Stimulated activated naive B cell treated with anti-CD40 and anti-IgM and Interleukin-4, amounts not matched to agents 10 μg/mL and 1 μg/mL and 100 μg/mL, for 72 hours (primary cell): Measurements from ENCODE around the gene SH3RF1.

Experiments used
- ATAC-seq, 2 donors: fragments of 150-1000 bp; cut with Tn5 transposase; replicated peaks; 2 replicates each; pipeline ENCODE4 v1.10.0; 2021; ENCODE audit warnings: moderate library complexity in 1 of 2
- DNase-seq: peaks from one replicate; pipeline ENCODE4 v3.0.0; 2021
- H3K27ac Mint-ChIP-seq: one replicate; pipeline ENCODE4 v1.8.0; 2022; ENCODE audit warnings: mild to moderate bottlenecking, mixed read lengths
- H3K27me3 Mint-ChIP-seq, 2 donors: one replicate each; pipeline ENCODE4 v1.8.0; 2022; ENCODE audit warnings: mixed read lengths in 2 of 2
- H3K36me3 Mint-ChIP-seq, 2 donors: one replicate each; pipeline ENCODE4 v1.8.0; 2022; ENCODE audit warnings: mixed read lengths in 2 of 2, mild to moderate bottlenecking in 1 of 2
- H3K4me1 Mint-ChIP-seq, 2 donors: one replicate each; pipeline ENCODE4 v1.8.0; 2022; ENCODE audit warnings: mixed read lengths in 2 of 2, mild to moderate bottlenecking in 1 of 2
- H3K4me3 Mint-ChIP-seq, 2 donors: one replicate each; pipeline ENCODE4 v1.8.0; 2022; ENCODE audit warnings: mild to moderate bottlenecking in 2 of 2, mixed read lengths in 2 of 2, moderate library complexity in 1 of 2
- H3K9me3 Mint-ChIP-seq, 2 donors: one replicate each; pipeline ENCODE4 v1.8.0; 2022; ENCODE audit warnings: mixed read lengths in 2 of 2, mild to moderate bottlenecking in 1 of 2

SH3RF1 gene

DNA sequence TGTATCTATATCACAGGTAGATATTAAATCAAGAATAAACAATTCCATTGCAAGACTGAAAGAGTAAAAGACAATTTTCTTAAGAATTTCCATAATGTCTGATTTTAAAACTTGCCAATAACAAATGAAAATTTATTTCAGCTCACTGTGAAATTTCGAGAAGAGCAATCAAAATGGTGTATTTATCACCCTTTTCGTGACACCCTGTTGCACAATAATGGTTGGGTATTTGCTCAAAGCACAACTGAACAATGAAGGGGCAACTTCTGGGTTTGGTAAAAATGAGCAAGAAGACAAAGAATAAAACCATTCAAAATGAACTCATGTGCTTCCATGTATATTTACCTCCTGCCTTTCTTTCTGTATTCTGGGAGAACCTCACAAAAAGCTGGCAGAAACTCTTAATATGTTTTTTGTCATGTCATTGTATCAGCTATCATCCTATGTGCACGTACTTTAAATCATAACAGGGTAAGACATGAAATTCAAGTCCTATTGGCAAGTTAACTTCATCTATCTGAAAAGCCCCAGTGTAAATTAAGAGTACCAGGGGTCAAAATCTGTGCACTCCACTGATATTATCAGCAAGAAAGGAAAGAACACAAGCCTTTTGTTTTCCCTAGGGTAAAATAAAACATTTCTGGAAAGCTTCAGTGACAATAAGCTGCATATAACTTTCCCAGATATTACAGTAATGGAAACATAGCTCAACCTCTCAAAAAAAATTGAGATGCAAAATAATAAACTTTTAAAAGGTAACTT lies 133.8 kb downstream of the SH3RF1 start:
- no peak for DNase-seq
- no peak for ATAC-seq
- no peak overlapping the region for H3K27ac Mint-ChIP-seq
- H3K4me1 Mint-ChIP-seq, result no peaks in the 10 kb centered on the region
- H3K36me3 Mint-ChIP-seq, result peaks cover 0 to 7% of the 10 kb centered on the region in 2 donors
- no peaks in the 10 kb centered on the region for H3K27me3 Mint-ChIP-seq
- no peaks in the 10 kb centered on the region for H3K9me3 Mint-ChIP-seq
- H3K4me3 Mint-ChIP-seq, result no peak overlapping the region

DNA sequence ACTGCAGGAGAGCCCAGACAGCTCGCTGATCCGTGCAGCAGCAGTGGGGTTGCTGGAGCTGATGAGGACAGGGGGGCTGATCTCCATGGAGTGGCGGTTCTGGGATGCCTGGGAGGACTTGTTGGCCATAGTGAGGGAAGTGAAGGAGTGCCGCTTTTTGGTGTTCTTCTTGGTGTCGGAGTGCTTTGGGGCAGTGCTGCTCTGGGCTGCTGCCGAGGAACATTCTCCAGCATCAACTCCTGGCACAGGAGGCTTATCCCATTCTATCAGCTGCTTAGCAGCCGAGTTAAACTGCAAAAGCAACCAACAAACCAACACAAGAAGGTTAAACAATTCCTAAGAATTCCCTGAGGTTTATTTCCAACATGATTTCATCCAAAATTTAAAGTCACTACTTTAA lies 134.4 kb downstream of the SH3RF1 start:
- no peak overlapping the region for H3K4me3 Mint-ChIP-seq
- ATAC-seq (no peak), DNase-seq (no peak)
- peaks cover 0 to 8% of the 10 kb centered on the region in 2 donors for H3K36me3 Mint-ChIP-seq
- no peaks in the 10 kb centered on the region for H3K4me1 Mint-ChIP-seq
- no peaks in the 10 kb centered on the region for H3K27me3 Mint-ChIP-seq
- peak overlapping the region; percentile 69 for H3K27ac Mint-ChIP-seq
- H3K9me3 Mint-ChIP-seq, result no peaks in the 10 kb centered on the region

DNA sequence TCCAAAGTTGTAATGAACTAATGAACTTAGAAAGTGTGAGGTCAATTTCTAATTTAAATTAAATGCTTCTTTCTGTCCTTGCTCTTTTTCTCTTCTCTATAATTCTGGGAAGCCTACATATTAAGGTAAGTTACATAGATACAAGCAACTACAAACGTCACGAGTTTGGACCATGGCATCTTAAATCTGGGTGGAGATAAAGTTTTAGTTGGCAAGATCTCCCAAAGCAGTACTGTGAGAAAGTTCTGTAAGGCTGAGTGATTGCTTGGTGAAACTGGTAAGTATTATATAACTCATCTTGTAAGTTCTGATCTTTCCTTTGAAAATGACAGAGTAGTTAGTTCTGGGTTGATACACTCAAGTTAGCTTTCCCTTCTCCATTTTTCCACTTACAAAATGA lies 135.0 kb downstream of the SH3RF1 start:
- Mint-ChIP-seq H3K27me3 (no peaks in the 10 kb centered on the region), H3K9me3 (no peaks in the 10 kb centered on the region), H3K4me3 (no peak overlapping the region)

DNA sequence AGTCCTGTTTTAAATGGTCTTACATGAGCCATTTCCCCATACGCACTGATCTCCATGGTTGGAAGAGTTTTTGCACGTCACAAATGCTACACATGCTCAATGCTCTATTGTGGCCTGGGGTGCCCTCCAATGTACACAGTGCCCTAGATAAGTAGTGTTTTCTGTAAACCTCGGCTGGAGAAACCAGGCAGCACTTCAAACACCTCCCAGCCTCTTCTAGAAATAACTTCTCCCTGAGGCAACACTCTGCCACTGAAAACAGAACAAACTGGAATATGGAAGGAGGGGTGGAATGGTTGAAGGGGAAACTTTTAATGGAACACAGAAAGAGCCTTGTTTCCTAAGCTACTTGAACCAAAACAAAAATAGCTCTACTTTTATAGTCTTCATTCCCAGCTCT lies 136.8 kb downstream of the SH3RF1 start:
- Mint-ChIP-seq H3K27me3 (no peaks in the 10 kb centered on the region), H3K27ac (no peak overlapping the region), H3K36me3 (peaks cover 0 to 8% of the 10 kb centered on the region in 2 donors), H3K4me3 (no peak overlapping the region), H3K4me1 (no peaks in the 10 kb centered on the region), H3K9me3 (no peaks in the 10 kb centered on the region)
- no peak for DNase-seq
- ATAC-seq, result no peak

More for the DNA sequence above, 135.0 kb downstream of the SH3RF1 start:
- DNase-seq, result no peak
- peaks cover 0 to 8% of the 10 kb centered on the region in 2 donors for H3K36me3 Mint-ChIP-seq
- ATAC-seq, result no peak
- no peaks in the 10 kb centered on the region for H3K4me1 Mint-ChIP-seq
- H3K27ac Mint-ChIP-seq, result no peak overlapping the region

DNA sequence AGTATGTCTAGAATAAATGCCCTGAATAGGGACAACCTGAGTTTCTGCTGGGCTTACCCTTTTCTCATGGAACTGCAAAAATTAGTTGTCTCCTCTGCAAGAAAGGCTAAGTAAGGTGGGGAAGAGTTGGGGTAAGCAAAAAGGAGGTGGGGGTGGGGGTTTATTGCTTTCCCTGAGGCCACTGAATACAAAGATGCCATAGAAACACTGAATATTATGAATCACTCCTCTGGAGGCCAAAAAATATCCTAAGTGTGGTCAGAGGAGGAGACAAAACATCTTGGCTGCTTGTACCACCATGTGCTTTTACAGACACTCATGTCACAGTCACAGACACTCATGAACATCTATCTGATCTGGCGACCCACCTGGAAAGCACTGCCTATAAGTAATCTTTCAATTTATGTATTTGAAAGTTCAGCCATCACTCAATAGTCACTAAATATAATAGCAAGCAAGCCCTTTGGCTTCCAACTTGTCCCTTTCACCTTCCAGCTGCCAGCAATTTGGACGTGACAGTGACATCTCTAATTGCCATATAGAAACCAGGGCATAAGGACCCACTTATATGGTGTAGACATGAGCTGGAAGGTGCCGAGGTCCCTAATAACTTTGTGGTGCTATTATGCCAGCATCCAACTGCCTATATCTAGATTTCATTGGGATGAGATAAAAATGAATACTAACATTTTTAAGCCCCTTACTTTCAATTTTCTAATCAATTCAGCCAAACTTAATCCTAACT lies 138.0 kb downstream of the SH3RF1 start:
- Mint-ChIP-seq H3K4me1 (no peaks in the 10 kb centered on the region), H3K4me3 (no peak overlapping the region), H3K27ac (no peak overlapping the region), H3K36me3 (peaks cover 0 to 8% of the 10 kb centered on the region in 2 donors), H3K9me3 (no peaks in the 10 kb centered on the region), H3K27me3 (no peaks in the 10 kb centered on the region)
- ATAC-seq (no peak), DNase-seq (no peak)

DNA sequence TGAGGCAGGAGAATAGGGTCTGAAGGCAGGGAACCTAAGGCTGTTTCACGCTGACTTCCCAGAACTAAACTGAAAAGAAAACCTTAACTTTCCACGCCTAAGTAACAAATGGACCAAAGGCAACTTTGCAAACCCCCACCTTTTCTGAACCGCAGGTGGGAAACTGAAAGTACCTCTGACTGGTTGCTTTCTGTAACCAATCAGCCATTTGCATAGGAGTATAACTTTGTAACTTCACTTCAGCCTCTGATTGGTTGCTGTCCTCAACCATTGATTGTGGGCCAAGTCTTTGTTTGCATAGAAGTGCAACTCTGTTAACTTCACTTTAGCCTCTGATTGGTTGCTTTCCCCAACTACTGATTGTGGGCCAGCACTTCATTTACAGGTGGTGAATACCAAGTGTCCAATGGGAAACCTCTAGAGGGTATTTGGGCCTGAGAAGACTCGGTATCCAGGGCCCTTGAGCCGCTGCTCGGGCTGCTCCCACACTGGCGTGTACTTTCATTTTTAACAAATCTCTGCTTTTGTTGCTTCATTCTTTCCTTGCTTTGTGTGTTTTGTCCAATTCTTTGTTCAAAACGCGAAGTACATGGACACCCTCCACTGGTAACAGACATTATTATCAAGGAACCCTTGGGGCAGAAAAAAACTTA lies 139.1 kb downstream of the SH3RF1 start:
- H3K4me1 Mint-ChIP-seq, result no peaks in the 10 kb centered on the region
- DNase-seq (no peak), ATAC-seq (no peak)
- H3K27me3 Mint-ChIP-seq, result no peaks in the 10 kb centered on the region
- no peak overlapping the region for H3K4me3 Mint-ChIP-seq
- H3K27ac Mint-ChIP-seq, result no peak overlapping the region
- H3K9me3 Mint-ChIP-seq, result no peaks in the 10 kb centered on the region
- peaks cover 0 to 8% of the 10 kb centered on the region in 2 donors for H3K36me3 Mint-ChIP-seq

DNA sequence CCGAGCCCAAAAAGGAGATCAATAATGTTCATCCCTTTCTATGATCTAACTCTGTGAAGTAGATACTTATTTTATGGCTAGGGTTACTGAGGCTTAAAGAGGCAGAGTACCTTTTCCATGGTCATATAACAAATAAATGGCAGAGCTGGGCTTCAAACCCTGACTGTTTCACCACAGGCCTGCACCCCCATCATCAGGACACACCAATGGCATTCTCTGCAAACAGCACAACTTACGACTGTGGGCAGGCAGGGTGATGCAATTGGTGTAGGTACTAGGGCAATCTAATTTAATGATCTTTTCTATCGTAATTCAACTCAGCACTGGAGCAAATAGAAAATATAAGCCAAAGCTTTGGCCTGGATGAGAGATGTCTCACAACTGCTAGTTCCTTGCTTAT lies 141.9 kb downstream of the SH3RF1 start:
- Mint-ChIP-seq H3K4me3 (no peak overlapping the region), H3K27ac (no peak overlapping the region), H3K4me1 (no peaks in the 10 kb centered on the region), H3K9me3 (no peaks in the 10 kb centered on the region), H3K36me3 (peaks cover 0 to 5% of the 10 kb centered on the region in 2 donors), H3K27me3 (no peaks in the 10 kb centered on the region)
- ATAC-seq (no peak), DNase-seq (no peak)

DNA sequence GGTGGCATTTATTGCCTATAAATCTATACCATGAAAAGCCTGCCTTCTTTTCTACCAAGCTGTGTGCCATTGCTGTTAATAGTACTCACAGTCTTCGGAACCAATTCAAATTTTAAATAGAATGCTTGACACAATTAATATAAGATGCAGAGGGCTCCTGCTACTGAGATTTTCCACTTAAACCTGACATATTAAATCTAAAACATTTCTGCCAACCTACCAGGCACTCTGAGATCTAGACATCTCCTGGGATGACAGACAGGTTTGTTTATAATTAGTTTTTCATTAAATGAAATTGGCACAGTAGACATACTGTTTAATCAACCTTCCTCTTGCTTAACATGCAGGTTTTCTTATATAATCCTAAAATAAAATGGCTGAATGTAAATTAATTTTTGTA lies 143.4 kb downstream of the SH3RF1 start:
- H3K9me3 Mint-ChIP-seq, result no peaks in the 10 kb centered on the region
- no peaks in the 10 kb centered on the region for H3K4me1 Mint-ChIP-seq
- DNase-seq (no peak), ATAC-seq (no peak)
- no peak overlapping the region for H3K4me3 Mint-ChIP-seq
- H3K27ac Mint-ChIP-seq, result no peak overlapping the region
- H3K36me3 Mint-ChIP-seq, result peaks cover 0 to 4% of the 10 kb centered on the region in 2 donors
- H3K27me3 Mint-ChIP-seq, result no peaks in the 10 kb centered on the region

DNA sequence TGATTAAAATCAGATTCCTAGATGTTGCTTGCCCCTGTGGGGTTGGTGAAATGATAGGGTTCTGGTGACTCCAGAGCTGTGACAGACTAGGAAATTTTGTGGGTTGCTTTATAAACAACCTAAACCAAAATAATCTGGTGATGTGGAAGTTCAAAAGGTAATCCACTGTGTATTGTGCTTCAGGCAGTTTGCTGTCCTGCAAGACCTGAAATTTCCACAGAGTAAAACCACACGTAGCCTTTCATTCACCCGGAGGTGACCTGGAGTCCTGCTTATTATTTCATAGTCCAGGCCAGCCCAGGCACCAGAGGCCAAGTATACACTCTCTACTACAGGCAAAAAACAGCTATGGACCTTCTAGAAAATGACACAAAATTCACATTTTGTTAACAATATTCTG lies 146.1 kb downstream of the SH3RF1 start:
- no peaks in the 10 kb centered on the region for H3K36me3 Mint-ChIP-seq
- H3K4me1 Mint-ChIP-seq, result no peaks in the 10 kb centered on the region
- H3K27me3 Mint-ChIP-seq, result no peaks in the 10 kb centered on the region
- no peak overlapping the region for H3K4me3 Mint-ChIP-seq
- ATAC-seq, result no peak
- DNase-seq, result no peak
- H3K9me3 Mint-ChIP-seq, result no peaks in the 10 kb centered on the region
- H3K27ac Mint-ChIP-seq, result no peak overlapping the region

DNA sequence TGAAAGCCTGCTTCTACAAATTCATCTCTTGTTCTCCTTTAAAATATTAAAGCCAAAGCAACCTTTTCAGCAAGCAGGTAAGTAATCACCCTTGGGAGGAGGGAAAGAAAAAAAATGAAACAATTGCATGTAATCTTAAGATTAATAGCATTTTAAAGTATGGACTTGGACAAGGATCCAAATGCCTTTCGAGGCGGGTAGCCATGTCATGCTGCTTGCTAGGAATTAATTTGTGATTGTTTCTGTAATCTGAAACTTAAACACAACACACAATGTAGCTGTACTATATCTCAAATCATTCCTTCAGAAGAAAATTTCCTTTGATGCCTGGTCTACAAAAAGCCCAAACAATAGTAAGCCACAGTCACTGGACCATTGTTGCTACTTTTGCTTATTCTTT lies 148.3 kb downstream of the SH3RF1 start:
- Mint-ChIP-seq H3K27ac (no peak overlapping the region), H3K4me3 (no peak overlapping the region), H3K4me1 (no peaks in the 10 kb centered on the region), H3K36me3 (no peaks in the 10 kb centered on the region), H3K27me3 (no peaks in the 10 kb centered on the region), H3K9me3 (no peaks in the 10 kb centered on the region)
- DNase-seq (no peak), ATAC-seq (no peak)

DNA sequence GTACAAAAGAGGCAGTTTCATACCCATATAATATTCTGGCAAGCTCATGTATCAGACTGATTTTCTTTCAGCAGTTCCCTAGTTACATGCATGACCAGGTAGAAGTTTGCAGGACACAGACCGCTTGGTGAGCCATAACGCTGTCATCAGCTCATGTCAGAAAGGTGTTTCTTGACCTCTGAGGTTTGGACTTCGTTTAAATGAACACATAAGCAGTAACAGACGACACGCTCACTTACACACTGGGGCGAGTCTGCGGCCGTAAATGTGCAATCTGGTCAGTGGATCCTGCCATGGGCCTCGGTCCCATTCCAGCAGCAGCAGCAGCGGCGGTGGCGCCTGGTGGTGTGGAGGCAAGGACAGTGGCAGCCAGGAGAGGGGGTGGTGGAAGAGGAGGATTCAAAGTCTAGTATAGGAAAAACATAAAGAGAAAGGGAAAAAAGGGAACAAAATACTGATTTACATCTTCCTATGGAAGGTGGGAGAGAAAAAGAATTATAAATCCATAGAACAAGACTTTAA lies 148.8 kb downstream of the SH3RF1 start:
- H3K4me3 Mint-ChIP-seq, result no peak overlapping the region
- ATAC-seq (no peak), DNase-seq (no peak)
- H3K4me1 Mint-ChIP-seq, result no peaks in the 10 kb centered on the region
- no peaks in the 10 kb centered on the region for H3K27me3 Mint-ChIP-seq
- H3K36me3 Mint-ChIP-seq, result no peaks in the 10 kb centered on the region
- no peaks in the 10 kb centered on the region for H3K9me3 Mint-ChIP-seq
- H3K27ac Mint-ChIP-seq, result no peak overlapping the region

DNA sequence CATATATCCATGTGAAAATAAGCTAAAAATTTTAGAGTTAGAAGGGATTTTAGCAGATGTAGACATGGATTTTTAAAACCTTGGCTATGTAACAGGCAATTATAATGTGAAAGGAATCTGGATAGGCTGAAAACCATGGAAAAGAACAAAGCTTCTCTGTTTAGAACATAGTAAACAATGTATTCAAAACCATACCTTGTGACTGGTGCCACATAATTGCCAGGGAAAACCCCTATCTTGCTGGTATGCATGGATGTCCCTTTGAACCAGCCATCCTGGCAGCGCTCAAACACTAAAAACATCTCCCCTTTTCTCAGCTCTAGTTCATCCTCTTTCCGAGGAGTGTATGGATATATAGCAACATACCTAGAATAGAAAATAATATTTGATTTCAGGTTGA lies 150.1 kb downstream of the SH3RF1 start:
- no peak overlapping the region for H3K4me3 Mint-ChIP-seq
- H3K27me3 Mint-ChIP-seq, result no peaks in the 10 kb centered on the region
- ATAC-seq (no peak), DNase-seq (no peak)
- H3K36me3 Mint-ChIP-seq, result no peaks in the 10 kb centered on the region
- no peaks in the 10 kb centered on the region for H3K4me1 Mint-ChIP-seq
- no peaks in the 10 kb centered on the region for H3K9me3 Mint-ChIP-seq
- H3K27ac Mint-ChIP-seq, result no peak overlapping the region

DNA sequence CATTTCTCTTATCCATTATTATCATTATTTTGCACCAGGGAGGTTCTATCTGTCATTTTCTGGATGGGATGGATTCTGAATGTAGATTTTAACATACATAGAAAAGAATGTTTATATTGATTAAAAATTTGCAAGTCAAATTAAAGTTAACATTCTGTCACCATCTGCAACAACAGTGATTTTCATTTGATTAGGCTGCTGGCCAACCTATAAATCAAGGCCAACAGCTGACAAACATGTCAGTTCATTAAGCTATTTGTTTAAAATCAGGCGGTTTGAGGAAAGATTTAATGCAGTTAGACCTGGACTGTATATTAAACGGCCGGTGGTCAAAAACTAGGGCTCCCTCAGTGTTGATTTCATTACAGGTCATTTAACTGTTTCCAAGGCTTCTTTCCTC lies 151.2 kb downstream of the SH3RF1 start:
- H3K9me3 Mint-ChIP-seq, result no peaks in the 10 kb centered on the region
- DNase-seq (no peak), ATAC-seq (no peak)
- H3K27ac Mint-ChIP-seq, result no peak overlapping the region
- no peaks in the 10 kb centered on the region for H3K4me1 Mint-ChIP-seq
- H3K36me3 Mint-ChIP-seq, result no peaks in the 10 kb centered on the region
- H3K27me3 Mint-ChIP-seq, result no peaks in the 10 kb centered on the region
- no peak overlapping the region for H3K4me3 Mint-ChIP-seq

DNA sequence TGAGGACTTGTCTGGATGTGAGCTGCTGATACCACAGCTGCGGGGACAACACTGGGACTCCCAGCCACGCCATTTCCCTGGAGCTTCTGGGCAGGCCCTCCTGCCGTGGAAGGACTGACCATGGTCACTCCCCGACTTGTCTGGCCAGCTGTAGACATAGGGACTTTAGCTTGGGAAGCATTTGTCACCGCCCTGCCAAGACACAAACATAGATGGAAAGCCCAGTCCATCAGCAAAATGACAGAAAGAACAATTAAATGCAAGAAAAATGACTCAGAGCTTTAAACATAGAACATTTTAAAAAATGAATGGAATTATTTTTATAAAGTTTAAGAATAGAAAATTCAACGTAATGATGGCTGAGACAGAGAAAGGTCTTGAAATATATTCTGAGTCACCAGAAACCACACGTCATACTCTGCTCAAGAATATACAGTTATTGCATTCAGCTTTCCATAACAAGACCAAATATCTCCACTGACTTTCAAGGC lies 153.1 kb downstream of the SH3RF1 start:
- H3K36me3 Mint-ChIP-seq, result no peaks in the 10 kb centered on the region
- no peaks in the 10 kb centered on the region for H3K27me3 Mint-ChIP-seq
- H3K4me3 Mint-ChIP-seq, result no peak overlapping the region
- DNase-seq (no peak), ATAC-seq (no peak)
- H3K27ac Mint-ChIP-seq, result no peak overlapping the region
- no peaks in the 10 kb centered on the region for H3K9me3 Mint-ChIP-seq
- H3K4me1 Mint-ChIP-seq, result no peaks in the 10 kb centered on the region
